HG02852 (cell line): ENCODE results near the gene NKAIN1.
"Not testable (repeated sequence)": the region's sequence is repeated elsewhere in the genome, so short reads cannot be mapped to it uniquely, and the experiment has no call there.

Source experiments
- ATAC-seq: cut with Tn5 transposase; IDR thresholded peaks from one replicate; pipeline ENCODE4 v1.9.1; 2021; ENCODE audit warnings: mild to moderate bottlenecking, moderate library complexity; ENCODE audit not compliant: unreplicated experiment

NKAIN1 gene

DNA sequence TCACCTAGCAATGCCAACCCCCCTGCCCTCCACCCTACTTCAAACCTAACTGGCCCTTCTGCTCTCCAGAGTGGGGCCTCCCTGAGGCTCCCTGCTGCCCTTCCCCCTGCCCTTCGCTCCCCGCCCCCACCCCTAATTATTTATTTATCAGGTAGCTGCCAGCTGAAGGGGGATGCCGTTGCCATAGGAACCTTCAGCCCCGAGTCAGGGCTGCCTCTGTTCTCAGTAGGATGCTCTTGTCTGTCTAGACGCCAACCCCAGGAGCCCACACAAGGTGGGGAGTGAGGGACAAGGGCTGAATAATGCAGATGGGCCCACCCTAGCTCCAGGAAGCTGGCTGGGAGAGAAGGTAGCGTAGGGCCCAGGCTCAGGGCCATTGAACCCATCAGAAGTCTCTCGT is 41.1 kb downstream of the NKAIN1 start:
- no peak for ATAC-seq

DNA sequence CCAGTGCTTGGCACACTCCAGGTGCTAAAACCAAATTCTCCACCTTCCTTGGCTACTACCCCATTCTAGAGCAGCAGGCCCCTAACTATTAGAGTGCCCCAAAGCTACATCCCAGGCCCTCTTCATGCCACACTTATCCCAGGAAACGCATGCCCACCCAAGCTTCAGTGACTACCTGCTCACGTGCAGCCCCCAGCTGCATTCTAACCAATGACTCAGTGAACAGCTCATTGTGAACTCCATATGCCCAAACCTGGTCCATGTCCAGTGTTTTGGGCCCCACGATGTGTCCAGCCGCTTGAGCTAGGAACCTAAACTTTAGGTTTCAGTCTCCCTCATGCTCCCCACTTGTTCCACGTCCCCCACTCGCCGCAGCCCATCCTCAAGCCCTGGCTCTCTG is 41.5 kb downstream of the NKAIN1 start:
- ATAC-seq: no peak

DNA sequence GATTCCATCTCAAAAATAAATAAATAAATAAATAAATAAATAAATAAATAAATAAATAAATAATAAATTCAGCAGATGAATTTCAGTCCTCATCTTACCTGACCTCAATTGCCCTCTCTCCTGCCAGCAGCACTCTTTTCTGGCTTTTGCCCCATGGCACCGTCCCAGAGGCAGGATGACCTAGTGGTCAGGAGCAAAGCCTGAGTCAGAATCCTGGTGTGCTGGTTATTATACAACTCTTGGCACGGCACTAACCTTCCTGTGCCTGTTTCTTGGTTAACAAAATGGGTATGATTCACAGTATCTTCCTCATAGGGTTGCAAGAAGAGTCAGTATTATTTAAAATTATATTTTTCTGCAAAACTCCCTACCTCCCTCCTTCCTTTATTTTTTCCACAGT is 43.0 kb downstream of the NKAIN1 start:
- ATAC-seq: no peak

DNA sequence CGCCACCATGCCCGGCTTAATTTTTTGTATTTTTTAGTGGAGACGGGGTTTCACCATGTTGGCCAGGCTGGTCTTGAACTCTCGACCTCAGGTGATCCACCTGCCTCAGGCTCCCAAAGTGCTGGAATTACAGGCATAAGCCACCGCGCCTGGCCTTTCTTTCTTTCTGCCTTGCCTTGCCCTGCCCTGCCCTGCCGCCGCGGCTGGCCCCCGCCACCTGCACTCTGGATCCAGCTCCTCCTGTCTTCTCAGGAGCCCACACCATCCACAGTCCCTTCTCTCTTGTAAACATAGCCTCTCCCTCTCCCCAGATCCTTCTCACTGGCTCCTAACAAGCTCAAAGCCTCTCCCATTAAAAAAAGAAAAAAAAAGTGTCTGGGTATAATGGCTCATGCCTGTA is 44.4 kb downstream of the NKAIN1 start:
- ATAC-seq: not testable (repeated sequence)

DNA sequence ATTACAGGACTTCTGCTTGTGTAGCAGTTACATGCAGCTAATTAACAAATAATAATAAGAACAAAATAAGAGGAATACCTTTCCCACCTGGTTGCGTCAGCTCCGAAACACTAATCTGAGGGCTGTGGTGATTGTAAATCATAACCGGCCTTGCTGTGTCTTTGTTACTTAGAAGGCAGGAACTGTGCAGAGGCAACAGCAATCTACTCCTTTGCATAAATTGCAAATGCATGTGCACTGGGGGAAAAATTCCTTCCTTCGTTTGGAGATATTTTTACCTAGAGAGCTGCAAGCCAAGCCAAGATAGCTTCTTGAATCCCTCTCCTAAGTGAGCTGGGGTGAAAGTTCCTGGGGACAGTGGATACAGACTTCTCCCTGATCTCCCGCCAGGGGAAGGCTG is 46.0 kb downstream of the NKAIN1 start:
- no peak for ATAC-seq

DNA sequence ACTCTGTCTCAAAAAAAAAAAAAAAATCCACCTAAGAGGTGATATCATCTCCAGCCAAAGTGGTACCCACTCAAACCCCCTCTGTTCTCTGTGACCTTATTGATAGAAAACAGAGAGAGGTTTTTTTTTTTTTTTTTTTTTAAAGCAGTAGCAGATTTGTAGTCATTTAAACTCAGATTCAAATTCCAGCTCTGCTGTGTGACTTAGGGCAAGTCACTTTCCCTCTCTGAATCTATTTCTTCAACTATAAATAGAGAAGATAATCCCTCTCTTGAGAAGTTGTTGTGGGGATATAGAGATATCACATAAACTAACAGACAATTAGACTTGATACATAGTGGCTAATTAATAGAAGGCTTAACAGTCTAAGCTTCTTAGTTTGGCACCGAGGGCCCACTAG is 48.4 kb downstream of the NKAIN1 start:
- no peak for ATAC-seq

DNA sequence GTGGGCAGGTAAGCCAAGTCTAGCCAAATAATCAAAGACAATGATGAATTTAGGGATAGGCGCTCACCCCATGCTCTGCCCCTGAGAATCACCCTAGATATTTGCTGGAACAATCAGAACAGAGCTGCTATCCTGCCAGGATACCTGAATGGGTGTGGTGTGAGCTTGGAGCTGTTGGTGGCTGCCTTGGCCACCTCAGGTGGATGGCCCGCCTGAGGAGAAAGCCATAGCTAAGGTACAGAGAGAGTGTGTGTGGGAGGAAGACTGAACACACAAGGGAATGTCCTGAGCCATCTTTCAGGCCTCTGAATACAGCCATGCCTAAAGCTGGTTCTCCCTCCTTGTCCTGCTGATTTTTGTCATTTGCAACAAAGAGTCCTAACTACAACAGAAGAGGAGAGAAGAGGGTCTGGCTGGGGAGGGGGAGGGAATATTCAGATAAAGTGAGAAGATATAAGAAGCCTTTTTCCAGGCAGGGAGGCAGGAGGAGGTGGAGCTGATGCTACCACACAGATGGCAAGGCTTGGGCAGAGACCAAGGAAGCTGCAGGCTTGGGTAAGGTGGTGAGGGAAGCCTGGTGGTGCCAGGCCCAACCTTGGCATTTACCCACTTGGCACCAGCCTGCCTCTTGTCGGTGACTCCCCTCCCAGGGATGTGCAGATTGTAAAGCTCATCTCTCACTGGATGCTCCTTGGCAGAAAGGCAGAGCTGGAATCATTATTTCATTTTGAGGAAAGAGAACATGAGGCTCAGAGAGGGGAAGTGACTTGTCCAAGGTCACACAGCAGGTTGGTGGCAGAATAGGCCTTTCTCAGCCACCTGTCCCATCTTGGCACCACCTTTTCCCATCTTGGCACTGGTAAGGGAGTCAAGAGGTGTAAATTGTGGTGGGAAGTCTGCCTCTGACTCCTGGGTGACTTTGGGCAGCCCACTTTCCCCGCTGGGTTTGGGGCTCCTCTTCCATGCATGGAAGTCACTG is 49.7 kb downstream of the NKAIN1 start:
- no peak for ATAC-seq

DNA sequence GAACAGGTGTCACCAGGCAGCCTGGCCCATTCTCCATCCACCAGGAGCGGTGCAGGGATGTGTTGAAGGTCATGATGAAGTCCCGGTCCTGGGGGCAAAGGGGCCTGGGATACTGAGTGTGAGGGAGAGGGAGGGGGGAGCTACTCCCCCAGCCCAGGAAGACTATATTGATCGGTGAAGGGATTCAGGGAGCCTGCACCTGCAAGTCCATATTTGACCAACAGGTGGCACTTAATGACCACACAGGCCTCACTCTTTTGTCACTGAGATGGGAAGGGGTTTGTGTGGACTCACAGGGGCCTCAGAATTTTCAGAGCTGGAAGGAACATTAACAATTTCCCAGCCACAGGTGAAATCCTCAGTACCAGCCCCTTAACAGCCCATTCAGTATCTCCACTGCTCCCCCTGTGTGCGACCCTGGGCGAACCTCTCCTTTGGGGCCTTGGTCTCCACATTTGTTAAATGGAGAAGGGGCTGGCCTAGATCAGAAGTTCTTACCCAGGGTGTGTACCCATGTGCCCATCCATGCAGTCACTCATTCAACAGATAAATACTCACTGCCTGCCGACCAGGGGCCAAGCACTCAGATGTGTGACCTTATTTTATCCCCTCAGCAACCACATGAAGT is 55.6 kb downstream of the NKAIN1 start:
- no peak for ATAC-seq

DNA sequence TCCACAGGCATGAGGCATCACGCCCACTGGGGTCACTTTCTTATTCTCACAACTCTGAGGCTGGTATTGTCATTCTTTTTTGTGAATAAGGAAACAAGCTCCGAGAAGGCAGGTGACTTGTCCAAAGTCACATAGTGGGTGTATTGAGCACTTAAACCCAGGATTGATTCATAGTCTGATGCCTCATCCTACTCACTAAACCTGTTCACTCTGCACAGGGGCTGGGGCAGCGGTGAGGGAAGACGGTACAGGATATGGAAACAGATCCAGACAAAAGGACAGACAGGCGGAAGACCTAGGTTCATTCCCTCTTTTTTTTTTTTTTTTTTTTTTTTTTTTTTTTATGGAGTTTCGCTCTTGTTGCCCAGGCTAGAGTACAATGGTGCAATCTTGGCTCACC is 56.6 kb downstream of the NKAIN1 start:
- ATAC-seq: no peak

DNA sequence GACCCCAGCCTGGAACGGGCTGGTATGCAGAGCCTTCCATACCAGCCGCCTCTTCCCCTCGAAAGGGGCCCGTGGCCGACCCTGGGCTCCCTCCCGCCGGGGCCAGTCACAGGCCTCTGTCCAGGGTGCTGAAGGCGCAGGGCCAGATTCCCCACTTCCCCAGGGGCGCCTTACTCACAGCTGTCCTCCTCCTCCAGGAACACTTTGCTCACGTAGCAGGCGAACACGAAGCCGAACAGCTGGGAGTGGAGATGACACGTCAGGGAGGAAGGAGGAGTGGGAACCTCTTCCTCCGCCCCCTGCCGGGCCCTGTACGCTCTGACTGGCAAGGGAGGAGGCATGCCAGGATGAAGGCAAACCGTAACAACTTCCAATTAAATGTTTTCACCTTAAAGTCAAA is 57.3 kb downstream of the NKAIN1 start:
- no peak for ATAC-seq

DNA sequence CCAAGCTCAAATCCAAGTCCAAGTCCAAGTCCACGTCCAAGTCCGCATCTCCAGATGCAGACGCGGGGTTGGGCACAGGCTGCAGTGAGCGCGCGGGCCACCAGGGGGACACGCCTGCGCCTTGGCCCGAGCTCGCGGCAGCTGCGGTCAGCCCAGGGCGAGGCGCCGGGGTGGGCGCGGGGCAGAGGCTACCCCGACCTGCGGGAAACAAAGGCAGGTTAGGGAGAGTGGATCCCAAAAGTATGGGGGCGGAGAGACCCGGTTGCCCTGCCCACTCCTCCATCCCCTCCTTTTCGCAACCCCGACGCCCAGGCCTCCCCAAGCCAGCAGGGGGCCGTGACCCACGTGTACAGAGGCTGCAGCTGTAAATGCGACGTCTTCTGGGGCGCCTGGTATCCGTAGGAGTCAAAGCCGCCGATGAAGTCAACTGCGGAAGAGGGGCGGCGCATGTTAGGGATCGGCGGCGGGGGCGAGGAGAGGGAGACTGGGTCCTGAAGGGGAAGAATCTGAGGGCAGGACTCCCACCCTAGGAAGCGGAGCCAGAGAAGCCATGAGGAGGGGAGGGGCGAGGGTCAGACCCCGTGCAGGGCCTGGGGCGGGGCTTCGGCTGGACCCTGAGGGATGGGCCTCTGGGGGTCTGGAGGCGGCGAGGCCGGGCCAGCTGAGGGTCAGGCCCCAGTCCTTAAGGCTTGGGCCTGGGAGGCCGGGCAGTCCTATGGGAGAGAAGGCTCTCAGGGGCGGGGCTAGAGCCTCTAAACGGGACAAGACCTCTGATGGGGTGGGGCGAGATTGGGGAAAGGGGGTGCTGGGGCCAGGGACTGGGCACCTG is 58.0 kb downstream of the NKAIN1 start:
- ATAC-seq: no peak

DNA sequence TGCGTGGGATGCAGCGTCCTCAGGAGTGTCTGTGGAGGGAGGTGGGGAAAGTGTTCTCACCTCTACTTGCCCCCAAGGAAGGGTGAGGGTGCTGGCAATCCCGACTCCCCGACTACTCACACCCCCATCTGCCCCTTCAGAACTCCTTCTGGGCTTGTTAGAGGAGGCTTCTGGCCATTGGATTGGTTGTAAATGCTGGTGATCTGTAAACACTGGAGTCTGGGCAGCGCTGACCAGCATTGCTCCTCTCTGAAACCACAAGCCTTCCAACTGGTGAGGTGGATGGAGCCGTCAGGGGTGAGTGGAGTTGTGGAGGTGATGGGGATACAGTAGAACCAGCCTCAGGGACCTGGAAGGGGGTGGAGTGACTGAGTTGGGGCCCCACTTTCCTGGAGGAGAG is 59.3 kb downstream of the NKAIN1 start:
- no peak for ATAC-seq

DNA sequence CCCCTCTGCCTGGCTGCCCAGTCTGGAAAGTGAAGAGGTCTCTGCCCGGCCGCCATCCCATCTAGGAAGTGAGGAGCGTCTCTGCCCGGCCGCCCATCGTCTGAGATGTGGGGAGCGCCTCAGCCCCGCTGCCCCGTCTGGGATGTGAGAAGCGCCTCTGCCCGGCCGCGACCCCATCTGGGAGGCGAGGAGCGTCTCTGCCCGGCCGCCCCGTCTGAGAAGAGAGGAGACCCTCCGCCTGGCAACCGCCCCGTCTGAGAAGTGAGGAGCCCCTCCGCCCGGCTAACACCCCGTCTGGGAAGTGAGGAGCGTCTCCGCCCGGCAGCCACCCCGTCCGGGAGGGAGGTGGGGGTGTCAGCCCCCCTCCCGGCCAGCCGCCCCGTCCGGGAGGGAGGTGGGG is 63.4 kb downstream of the NKAIN1 start:
- not testable (repeated sequence) for ATAC-seq

DNA sequence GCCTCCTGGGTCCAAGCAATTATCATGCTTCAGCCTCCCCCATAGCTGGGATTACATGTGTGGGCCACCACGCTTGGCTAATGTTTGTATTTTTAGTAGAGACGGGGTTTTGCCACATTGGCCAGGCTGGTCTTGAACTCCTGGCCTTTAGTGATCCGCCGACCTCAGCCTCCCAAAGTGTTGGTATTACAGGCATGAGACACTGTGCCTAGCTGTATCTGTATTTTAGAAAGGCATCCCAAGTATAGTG is 69.3 kb downstream of the NKAIN1 start:
- ATAC-seq: no peak

DNA sequence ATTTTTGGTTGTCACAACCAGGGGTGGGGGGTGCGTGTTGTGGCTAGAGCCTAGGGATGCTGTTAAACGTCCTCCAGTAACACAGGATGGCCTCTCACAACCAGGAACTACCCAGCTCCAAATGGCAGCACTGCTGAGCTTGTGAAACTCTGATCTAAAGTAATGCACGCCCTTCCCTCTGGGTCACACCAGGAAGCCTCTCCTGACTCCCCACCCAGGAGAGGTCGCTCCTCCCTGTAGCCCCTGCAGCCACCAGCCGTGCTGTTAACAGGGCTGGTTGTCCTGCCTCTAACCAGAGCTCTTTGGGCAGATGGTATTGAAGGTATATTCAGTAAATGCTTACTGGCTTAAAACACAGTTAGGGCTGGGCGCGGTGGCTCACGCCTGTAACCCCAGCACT is 73.2 kb downstream of the NKAIN1 start:
- no peak for ATAC-seq

DNA sequence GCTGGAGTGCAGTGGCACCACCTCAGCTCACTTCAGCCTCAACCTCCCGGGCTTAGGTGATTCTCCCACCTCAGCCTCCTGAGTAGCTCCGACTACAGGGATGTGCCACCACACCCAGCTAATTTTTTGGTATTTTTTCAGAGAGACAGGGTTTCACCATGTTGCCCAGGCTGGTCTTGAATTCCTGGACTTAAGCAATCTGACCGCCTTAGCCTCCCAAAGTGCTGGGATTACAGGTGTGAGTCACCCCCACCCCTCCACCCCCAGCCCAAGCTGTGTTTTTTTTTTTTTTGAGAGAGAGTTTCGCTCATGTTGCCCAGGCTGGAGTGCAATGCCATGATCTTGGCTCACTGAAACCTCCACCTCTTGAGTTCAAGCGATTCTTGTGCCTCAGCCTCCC is 75.4 kb downstream of the NKAIN1 start:
- no peak for ATAC-seq

DNA sequence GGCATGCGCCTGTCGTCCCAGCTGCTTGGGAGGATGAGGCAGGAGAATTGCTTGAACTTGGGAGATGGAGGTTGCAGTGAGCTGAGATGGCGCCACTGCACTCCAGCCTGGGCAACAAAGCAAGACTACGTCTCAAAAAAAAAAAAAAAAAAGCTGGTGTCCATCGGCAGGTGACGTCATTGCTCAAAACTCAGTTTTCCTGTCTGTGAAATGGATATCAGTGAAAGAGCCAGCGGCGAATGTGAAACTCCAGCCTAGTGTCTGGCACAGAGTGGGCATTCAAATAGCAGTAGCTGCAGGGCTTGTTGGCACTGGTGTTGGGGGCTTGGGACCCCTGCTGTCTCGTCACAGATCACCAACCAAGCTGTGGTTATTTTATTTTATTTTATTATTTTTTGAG is 75.8 kb downstream of the NKAIN1 start:
- ATAC-seq: no peak

DNA sequence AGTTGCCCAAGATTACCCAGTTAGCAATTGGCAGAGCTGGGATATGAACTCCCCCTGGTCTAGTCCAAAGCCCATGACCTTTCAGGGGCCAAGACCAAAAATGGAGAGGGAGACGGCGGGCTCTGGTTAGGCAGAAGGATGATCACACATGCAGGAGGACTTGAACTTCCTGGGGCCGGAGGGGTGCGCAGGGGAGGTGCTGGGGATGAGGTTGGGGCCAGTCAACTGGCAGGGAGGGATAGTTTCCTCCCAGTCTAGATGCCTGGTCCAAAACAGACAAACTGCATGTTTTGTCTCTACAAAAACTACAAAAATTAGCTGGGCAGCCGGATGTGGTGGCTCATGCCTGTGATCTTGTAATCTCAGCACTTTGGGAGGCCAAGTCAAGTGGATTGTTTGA is 78.1 kb downstream of the NKAIN1 start:
- no peak for ATAC-seq

DNA sequence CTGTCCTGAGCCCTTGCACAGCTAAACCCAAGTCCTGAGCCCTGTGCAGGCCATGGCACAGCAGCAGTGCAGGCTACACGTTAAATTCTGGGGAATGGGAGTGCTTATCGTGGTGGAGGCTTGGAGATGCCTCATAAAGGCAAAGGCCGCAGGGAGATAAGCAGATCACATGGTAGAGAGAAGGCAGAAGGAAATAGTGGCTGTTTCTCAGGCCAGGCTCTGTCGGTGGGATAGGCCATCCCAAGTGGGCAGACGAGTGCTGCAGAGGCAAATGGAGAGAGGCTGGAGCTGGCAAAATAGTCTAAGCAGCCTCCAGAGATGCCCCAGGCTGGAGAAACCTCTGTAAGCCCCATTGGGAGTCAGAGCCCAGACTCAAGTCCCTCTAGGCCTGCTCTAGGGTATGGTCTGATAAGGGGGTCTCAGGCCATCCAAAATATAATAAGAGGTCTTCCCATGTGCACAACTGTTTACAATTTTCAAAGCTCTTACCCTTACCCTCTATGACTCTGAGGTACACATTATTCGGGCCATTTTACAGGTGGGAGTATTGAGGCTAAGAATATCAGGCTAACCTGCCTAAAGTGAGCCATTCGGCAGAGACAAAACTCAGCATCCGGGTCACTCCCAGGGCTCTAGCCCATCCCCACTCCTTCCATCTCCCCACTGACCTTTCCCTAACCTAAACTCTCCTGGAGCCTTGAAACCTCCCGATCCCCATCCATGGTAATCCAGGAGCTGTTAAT is 79.6 kb downstream of the NKAIN1 start:
- ATAC-seq: no peak

DNA sequence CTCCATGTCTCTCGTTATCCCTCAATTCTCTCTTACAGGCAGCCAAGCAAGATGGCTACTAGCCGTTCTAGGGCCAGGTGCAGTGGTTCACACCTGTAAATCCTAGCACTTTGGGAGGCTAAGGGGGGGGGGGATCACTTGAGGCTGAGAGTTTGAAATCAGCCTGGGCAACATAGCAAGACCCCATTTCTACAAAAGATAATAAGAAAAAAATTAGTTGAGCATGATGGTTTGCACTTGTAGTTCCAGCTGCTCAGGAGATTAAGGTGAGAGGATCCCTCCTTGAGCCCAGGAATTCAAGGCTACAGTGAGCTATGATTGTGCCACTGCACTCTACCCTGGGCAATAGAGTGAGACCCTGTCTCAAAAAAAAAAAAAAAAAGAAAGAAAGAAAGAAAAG is 80.4 kb downstream of the NKAIN1 start:
- no peak for ATAC-seq

DNA sequence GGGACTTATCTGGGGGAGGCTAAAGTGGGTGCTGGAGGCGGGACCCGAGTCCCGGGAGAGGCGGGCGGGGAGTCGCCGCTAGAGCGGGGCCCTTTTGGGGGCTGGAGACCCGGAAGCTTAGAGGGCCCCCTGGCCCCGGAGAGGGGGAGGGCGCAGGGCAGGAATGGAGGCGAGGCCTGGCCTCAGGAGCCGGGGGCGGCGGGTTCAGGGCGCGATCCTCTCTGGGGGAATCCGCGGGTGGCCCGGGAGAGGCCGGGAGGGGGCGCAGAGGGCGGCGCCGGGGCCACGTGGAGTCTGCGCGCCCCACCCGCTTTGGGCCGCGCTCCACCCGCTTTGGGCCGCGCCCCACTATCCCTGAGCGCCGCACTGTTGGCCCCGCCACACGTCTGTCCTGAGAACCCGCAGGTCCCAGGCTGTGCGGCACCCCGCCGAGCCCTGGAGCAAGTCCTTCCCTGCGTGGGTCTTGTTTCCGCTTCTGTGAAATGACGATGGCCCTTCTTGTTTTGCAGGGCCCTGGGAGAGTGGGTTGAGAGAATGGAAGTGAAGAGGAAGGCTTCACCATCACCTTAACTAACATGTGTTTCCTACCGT is 84.4 kb downstream of the NKAIN1 start:
- ATAC-seq: peak; percentile 64
